ENCODE results near the gene PRC1. TPM values are rescaled to one million over a fixed set of nuclear protein-coding genes. Genes with fewer than 3 reads are reported as not detected.

Gene PRC1
- total and polyA plus RNA-seq, 2 of the 13 experiments (the other 11 are each of a cell fraction or from before 2014, with no cell fraction given), result 137 to 162 TPM

- Histone ChIP-seq H3K27ac (ENCODE audit: extremely low read length, insufficient read depth, low read length) (peak within 1 kb of the TSS; percentile 96), H3K4me3 (replicated peaks in 1 of 3; ENCODE audit: insufficient read depth in 1 of 3, low read depth in 2 of 3, low read length in 3 of 3) (peak within 1 kb of the TSS; percentile 67 to 91 (median 87)), H3K9ac (ENCODE audit: insufficient read depth, low read depth, low read length) (peak within 1 kb of the TSS; percentile 88), H3K9me3 (ENCODE audit: low read length) (no peaks in the 10 kb centered on the region), H3K36me3 (replicated peaks in 1 of 2; ENCODE audit: control insufficient read depth in 1 of 2, insufficient read depth in 2 of 2, low read length in 2 of 2) (no peaks in the 10 kb centered on the region), H3K4me1 (ENCODE audit: insufficient read depth, low read length) (peaks cover 62% of the 10 kb centered on the region), H3K4me2 (ENCODE audit: low read depth, low read length) (peak within 1 kb of the TSS; percentile 89), H4K20me1 (ENCODE audit: insufficient read depth, low read length) (no peaks in the 10 kb centered on the region), H3K79me2 (ENCODE audit: insufficient read depth, low read length) (peaks cover 6% of the 10 kb centered on the region), H2AFZ (ENCODE audit: low read length) (peak within 1 kb of the TSS; percentile 56), H3K27me3 (ENCODE audit: control insufficient read depth in 1 of 2, insufficient read depth in 2 of 2, low read length in 2 of 2) (no peaks in the 10 kb centered on the region; a peak in 2 of 5 replicates)
- BruUV-seq (replicated peaks), result no TSS peak
- ATAC-seq (peak; percentile 69), FAIRE-seq (peak; percentile 48), DNase-seq (ENCODE audit: low spot score) (peak; percentile 86)
- WGBS (ENCODE audit: low lambda C conversion rate), result 1% methylated on average over 14 of the region's 52 CpGs
- ChIA-PET CTCF (ENCODE audit: low intra/inter-chr PET ratio, low total read pairs) (interaction anchor here (0.8 to 1.4 kb wide), 3 partner anchors 28 to 101 kb away, joined by 3 to 4 read pairs (median 3); no protein-coding TSS in a partner anchor), POLR2A (interaction anchor here (0.6 to 4.5 kb wide), 19 partner anchors 10 to 740 kb away, joined by 3 to 45 read pairs (median 4); partner anchors contain the start of genes MAN2A2, PRC1, RCCD1 and VPS33B)
- intact Hi-C loops (cut with micrococcal nuclease; ENCODE audit: unreplicated experiment) (loop anchor here (5.0 to 10.0 kb wide), 4 partner anchors 45 to 120 kb away; partner anchors contain the start of gene PRC1), in situ Hi-C loops (cut with HindIII; ENCODE audit: extremely low pct_ligation_motif_present, low pct_unique_long_range_greater_than_20kb) (loop anchor here (25.0 kb wide), 1 partner anchor 330 kb away; no protein-coding TSS in a partner anchor)
- TF ChIP-seq ZNF777 (CRISPR knock-in tag; IDR thresholded peaks at IDR 0.05), result peak; percentile 55
- TF ChIP-seq PHF8 (CRISPR knock-in tag; IDR thresholded peaks at IDR 0.05), result peak; percentile 91
- TF ChIP-seq RBAK (CRISPR knock-in tag; IDR thresholded peaks at IDR 0.05), result no peak
- peak; percentile 89 for TF ChIP-seq GABPB1 (CRISPR knock-in tag; IDR thresholded peaks at IDR 0.05)
- 0 out of 2 replicates have a peak, but pooled peaks have one; percentile 10 for TF ChIP-seq PITX1 (CRISPR knock-in tag; IDR thresholded peaks at IDR 0.05)
- 0 out of 2 replicates have a peak, but pooled peaks have one; percentile 44 for TF ChIP-seq ZHX1 (CRISPR knock-in tag; IDR thresholded peaks at IDR 0.05; ENCODE audit: low read depth)
- no peak for TF ChIP-seq ZFP82 (CRISPR knock-in tag; IDR thresholded peaks at IDR 0.05; ENCODE audit: borderline replicate concordance)
- TF ChIP-seq ZNF598 (CRISPR knock-in tag; IDR thresholded peaks at IDR 0.05; ENCODE audit: borderline replicate concordance), result no peak
- peak; percentile 51; the same call in 1 of the 2 replicates for TF ChIP-seq ELF4 (CRISPR knock-in tag; IDR thresholded peaks at IDR 0.05; ENCODE audit: borderline replicate concordance)
- TF ChIP-seq AHDC1 (CRISPR knock-in tag; IDR thresholded peaks at IDR 0.05; ENCODE audit: borderline replicate concordance), result peak; percentile 53; the same call in 1 of the 2 replicates
- TF ChIP-seq ZBTB8A (CRISPR knock-in tag; IDR thresholded peaks at IDR 0.05; ENCODE audit: borderline replicate concordance, low read depth), result no peak
- no peak for TF ChIP-seq MBNL3 (CRISPR knock-in tag; conservative IDR thresholded peaks at IDR 0.05)
- TF ChIP-seq ZFP36L2 (CRISPR knock-in tag; IDR thresholded peaks at IDR 0.05), result peak; percentile 80; the same call in 1 of the 2 replicates
- TF ChIP-seq ETV5 (CRISPR knock-in tag; IDR thresholded peaks at IDR 0.05; ENCODE audit: borderline replicate concordance), result peak; percentile 46
Observed at GRCh38 chr15:90931828-90932659, 62.3 kb downstream of the PRC1 start, which contains the start of gene HDDC3. Gene HDDC3, minus strand, starts transcription at chr15:90932549. Its CDS starts 9 bp downstream, at chr15:90932540.

Measured in HepG2 (cell line).